B cell (primary cell): ENCODE data around the gene TINAGL1. TPM values are rescaled to one million over a fixed set of nuclear protein-coding genes. Genes with fewer than 3 reads are reported as not detected.

ENCODE experiments used
- ATAC-seq: fragments of 200-7000 bp; cut with Tn5 transposase; one replicate; pipeline ENCODE4 v1.10.0; 2021; ENCODE audit warnings: low read depth, mild to moderate bottlenecking, moderate number of reproducible peaks, moderate library complexity
- CTCF ChIA-PET: fragments of 350-600 bp; sonication (Branson Sonifier 250); formaldehyde crosslinking; loops from one replicate; lab custom pipeline; 2021; ENCODE audit warnings: antibody characterized with exemption, inconsistent platforms; lab: Charles Lee
- POLR2A ChIA-PET: fragments of 350-600 bp; sonication (Branson Sonifier 250); formaldehyde crosslinking; loops from one replicate; lab custom pipeline; 2021; ENCODE audit warnings: antibody characterized with exemption; lab: Charles Lee
- DNase-seq: peaks from one replicate; pipeline ENCODE4 v3.0.0; 2013
- H2AFZ ChIP-seq: 2 replicates; pipeline ENCODE4 v1.6.1; 2012; ENCODE audit warnings: mild to moderate bottlenecking, low read depth, low read length; ENCODE audit not compliant: insufficient read depth, poor library complexity, severe bottlenecking
- H3K27ac ChIP-seq, 2 donors: 1 replicate in 1 of 2; 2 replicates in 1 of 2; pipeline ENCODE4 v1.5.1; 2012 to 2013; ENCODE audit warnings: low read length in 2 of 2, mild to moderate bottlenecking in 2 of 2, moderate library complexity in 1 of 2
- H3K27me3 ChIP-seq, 4 experiments: fragments of 200-600 bp in 1 of 4; sonication (generic) in 1 of 4; replicated peaks in 1 of 4; 1 replicate in 2 of 4; 2 replicates in 2 of 4; pipeline versions ENCODE4 v1.6.1 to v1.7.0; 2013 to 2016; ENCODE audit warnings: low read length in 3 of 4, mild to moderate bottlenecking in 2 of 4, mixed read lengths in 1 of 4, moderate library complexity in 1 of 4; ENCODE audit not compliant: insufficient read depth in 4 of 4, control insufficient read depth in 3 of 4; ENCODE audit errors: control extremely low read depth in 1 of 4
- H3K36me3 ChIP-seq, 2 experiments: replicated peaks in 1 of 2; 1 replicate in 1 of 2; 2 replicates in 1 of 2; pipeline versions ENCODE4 v1.6.1 to v1.7.1; 2013; ENCODE audit warnings: low read length in 1 of 2; ENCODE audit not compliant: insufficient read depth in 2 of 2, control insufficient read depth in 1 of 2; ENCODE audit errors: control extremely low read depth in 1 of 2, extremely low read depth in 1 of 2
- H3K4me1 ChIP-seq, 2 donors: fragments of 200-600 bp in 1 of 2; sonication (generic) in 1 of 2; 1 replicate in 1 of 2; 2 replicates in 1 of 2; pipeline versions ENCODE4 v1.5.1 to v1.6.1; 2013 to 2017; ENCODE audit warnings: low read length in 2 of 2; ENCODE audit not compliant: control insufficient read depth in 2 of 2, insufficient read depth in 2 of 2
- H3K4me2 ChIP-seq: replicated peaks from 2 replicates; pipeline ENCODE3; 2012; ENCODE audit warnings: mild to moderate bottlenecking, low read depth, low read length; ENCODE audit not compliant: poor library complexity, severe bottlenecking
- H3K4me3 ChIP-seq, 5 experiments: fragments of 200-600 bp in 1 of 5; sonication (generic) in 1 of 5; 1 replicate in 3 of 5; 2 replicates in 2 of 5; pipeline versions ENCODE4 v1.5.1 to v1.7.0; 2011 to 2016; ENCODE audit warnings: low read length in 4 of 5, mild to moderate bottlenecking in 4 of 5, low read depth in 2 of 5, control low read depth in 1 of 5, moderate library complexity in 1 of 5; ENCODE audit not compliant: insufficient read depth in 1 of 5; ENCODE audit errors: control extremely low read depth in 1 of 5, extremely low read depth in 1 of 5
- H3K79me2 ChIP-seq: fragments of 200-600 bp; sonication (generic); one replicate; pipeline ENCODE4 v1.6.0; 2016; ENCODE audit warnings: low read length; ENCODE audit not compliant: control insufficient read depth, insufficient read depth
- H3K9ac ChIP-seq: fragments of 200-600 bp; sonication (generic); 2 replicates; pipeline ENCODE4 v1.6.1; 2017; ENCODE audit warnings: mild to moderate bottlenecking, low read length, moderate library complexity
- H3K9me3 ChIP-seq, 3 donors: one replicate each; pipeline versions ENCODE4 v1.6.1 to v1.7.1; 2013; ENCODE audit warnings: low read length in 2 of 3; ENCODE audit not compliant: control insufficient read depth in 2 of 3, insufficient read depth in 1 of 3; ENCODE audit errors: control extremely low read depth in 1 of 3
- H4K20me1 ChIP-seq: 2 replicates; pipeline ENCODE4 v1.6.0; 2012; ENCODE audit warnings: mild to moderate bottlenecking, low read length; ENCODE audit not compliant: insufficient read depth, control insufficient read depth, poor library complexity, severe bottlenecking
- H3K27ac Mint-ChIP-seq: one replicate; pipeline ENCODE4 v1.8.0; 2021; ENCODE audit warnings: mixed read lengths
- H3K27me3 Mint-ChIP-seq: one replicate; pipeline ENCODE4 v1.8.0; 2021; ENCODE audit warnings: mixed read lengths
- H3K4me1 Mint-ChIP-seq: one replicate; pipeline ENCODE4 v1.8.0; 2021; ENCODE audit warnings: mixed read lengths
- H3K4me3 Mint-ChIP-seq: one replicate; pipeline ENCODE4 v1.8.0; 2021; ENCODE audit warnings: mixed read lengths
- H3K9me3 Mint-ChIP-seq: one replicate; pipeline ENCODE4 v1.8.0; 2022; ENCODE audit warnings: mixed read lengths; ENCODE audit not compliant: insufficient read depth
- EZH2 ChIP-seq: IDR thresholded peaks from 2 replicates; pipeline ENCODE4 v1.6.1; 2012; ENCODE audit warnings: borderline replicate concordance, low read depth, mild to moderate bottlenecking, moderate library complexity, low read length; ENCODE audit not compliant: insufficient read depth, poor library complexity, severe bottlenecking
- WGBS: methylation state at CpG from one replicate; pipeline ENCODE4 v1.1.5; 2013; ENCODE audit warnings: missing lambda C conversion rate; ENCODE audit not compliant: insufficient coverage; 5-methylcytosine and 5-hydroxymethylcytosine counted together
- intact Hi-C: fragments of 100-400 bp; cut with micrococcal nuclease; formaldehyde crosslinking; loops from one replicate; pipeline ENCODE4 v1.10.0; 2022
- polyA plus RNA-seq: library from polyadenylated mRNA; depleted of rRNA; stranded (reverse); fragments of >200 nt; gene quantifications from 2 replicates; pipeline ENCODE4 v1.2.3, GENCODE V29; 2012
- total RNA-seq, 2 donors: library from RNA; stranded (reverse); fragments of 120-200 nt in 1 of 2; gene quantifications; 1 replicate in 1 of 2; 2 replicates in 1 of 2; pipeline versions ENCODE4 v1.2.3 to v1.2.4, GENCODE V29; 2013 to 2022
- TF ChIP-seq, protein P1 (sequence below): fragments of 200-600 bp; IDR thresholded peaks from one replicate; pipeline ENCODE4 v1.8.0; 2022; ENCODE audit warnings: antibody characterized with exemption, mild to moderate bottlenecking

TINAGL1 gene
- total and polyA plus RNA-seq, 2 donors (not counting 1 experiment from before 2014, with no cell fraction given) = not detected

DNA sequence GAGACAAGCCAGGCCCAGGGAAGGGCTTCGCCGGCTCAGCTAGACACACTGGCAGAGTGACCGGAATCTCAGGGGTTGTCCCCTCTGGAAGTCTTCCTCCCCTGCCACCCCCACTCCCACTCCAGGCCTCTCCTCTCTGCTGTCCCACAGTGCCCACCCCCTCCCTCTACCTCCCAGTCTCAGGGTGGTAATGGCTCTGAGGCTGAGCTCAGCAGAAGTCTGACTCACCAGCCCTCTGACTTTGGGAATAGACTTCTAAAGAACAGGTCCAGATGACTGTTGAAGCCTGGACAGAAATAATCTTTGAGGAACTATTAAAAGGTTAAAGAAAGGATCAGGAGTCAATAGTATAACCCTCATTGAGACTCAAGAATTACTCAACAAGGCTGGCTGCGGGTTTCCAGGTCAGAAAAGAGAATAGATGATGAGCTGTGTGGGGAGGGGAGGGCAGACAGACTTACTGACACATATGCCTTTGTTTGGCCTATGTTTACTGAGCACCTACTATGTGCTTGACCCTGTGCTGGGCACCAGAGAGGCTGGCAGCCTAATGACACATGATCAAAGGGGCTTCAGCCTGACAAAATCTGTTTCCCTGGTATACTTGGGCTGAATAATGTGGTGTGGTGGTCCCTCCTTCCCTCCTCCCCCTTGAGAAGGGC is 49.4 kb downstream of the TINAGL1 start:
- Histone ChIP-seq H3K27ac (no peak overlapping the region), H3K4me2 (no peak overlapping the region), H4K20me1 (no peaks in the 10 kb centered on the region), H3K4me1 (no peaks in the 10 kb centered on the region), H3K9me3 (no peaks in the 10 kb centered on the region), H3K9ac (no peak overlapping the region), H3K79me2 (no peaks in the 10 kb centered on the region), H3K27me3 (no peaks in the 10 kb centered on the region), H3K4me3 (no peak overlapping the region), H3K36me3 (peaks cover 0 to 29% of the 10 kb centered on the region in 2 experiments), H2AFZ (no peak overlapping the region)
- Mint-ChIP-seq H3K27ac (no peak overlapping the region), H3K4me1 (peaks cover 2% of the 10 kb centered on the region), H3K9me3 (no peaks in the 10 kb centered on the region), H3K27me3 (no peaks in the 10 kb centered on the region), H3K4me3 (no peak overlapping the region)
- no peak for DNase-seq
- 100% methylated on average over 3 of the region's 4 CpGs for WGBS
- ChIA-PET POLR2A (no interaction called here), CTCF (no interaction called here)
- ATAC-seq = no peak
- intact Hi-C loops = no loop called here
- TF ChIP-seq EZH2 = no peak
- TF ChIP-seq, protein P1, sequence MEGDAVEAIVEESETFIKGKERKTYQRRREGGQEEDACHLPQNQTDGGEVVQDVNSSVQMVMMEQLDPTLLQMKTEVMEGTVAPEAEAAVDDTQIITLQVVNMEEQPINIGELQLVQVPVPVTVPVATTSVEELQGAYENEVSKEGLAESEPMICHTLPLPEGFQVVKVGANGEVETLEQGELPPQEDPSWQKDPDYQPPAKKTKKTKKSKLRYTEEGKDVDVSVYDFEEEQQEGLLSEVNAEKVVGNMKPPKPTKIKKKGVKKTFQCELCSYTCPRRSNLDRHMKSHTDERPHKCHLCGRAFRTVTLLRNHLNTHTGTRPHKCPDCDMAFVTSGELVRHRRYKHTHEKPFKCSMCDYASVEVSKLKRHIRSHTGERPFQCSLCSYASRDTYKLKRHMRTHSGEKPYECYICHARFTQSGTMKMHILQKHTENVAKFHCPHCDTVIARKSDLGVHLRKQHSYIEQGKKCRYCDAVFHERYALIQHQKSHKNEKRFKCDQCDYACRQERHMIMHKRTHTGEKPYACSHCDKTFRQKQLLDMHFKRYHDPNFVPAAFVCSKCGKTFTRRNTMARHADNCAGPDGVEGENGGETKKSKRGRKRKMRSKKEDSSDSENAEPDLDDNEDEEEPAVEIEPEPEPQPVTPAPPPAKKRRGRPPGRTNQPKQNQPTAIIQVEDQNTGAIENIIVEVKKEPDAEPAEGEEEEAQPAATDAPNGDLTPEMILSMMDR = no peak
